ENCODE measurements around the gene GPAT2. TPM values are rescaled to one million over a fixed set of nuclear protein-coding genes. Genes with fewer than 3 reads are reported as not detected.
"Not testable (repeated sequence)": the region's sequence is repeated elsewhere in the genome, so short reads cannot be mapped to it uniquely, and the experiment has no call there.

Gene GPAT2
- total RNA-seq, 1 experiment from 2014 or later, result 9.1 TPM

DNA sequence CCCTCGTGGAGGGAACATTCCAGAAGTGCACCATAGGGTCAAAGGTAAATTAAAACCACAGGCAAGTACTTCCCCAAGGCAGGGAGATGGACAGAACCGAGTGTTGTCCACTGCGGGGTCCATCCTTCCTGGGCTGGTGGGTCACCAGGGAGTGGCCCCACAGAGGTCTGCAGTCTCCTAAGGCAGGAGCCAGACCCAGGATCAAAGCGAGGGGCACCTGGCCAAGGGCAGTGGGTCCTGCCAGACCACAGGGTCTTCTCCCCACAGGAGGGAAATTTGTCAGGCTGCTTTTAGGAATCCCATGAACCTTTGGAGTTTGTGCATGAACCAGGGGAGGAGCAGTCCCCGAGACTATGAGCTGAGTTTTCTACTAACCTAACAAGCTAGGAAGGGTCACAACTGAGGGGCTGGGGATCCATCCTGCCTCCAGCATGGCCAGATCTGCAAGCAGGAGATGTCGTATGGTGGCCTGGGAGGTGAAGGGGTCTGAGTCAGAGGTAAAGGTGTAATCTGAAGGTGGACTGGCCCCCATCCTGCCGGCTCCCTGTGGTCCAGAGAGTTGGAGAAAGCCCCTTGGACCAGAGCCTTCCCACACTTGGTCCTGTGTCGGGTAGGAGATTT, 26.6 kb upstream of the GPAT2 start:
- H3F3A ChIP-seq (ENCODE audit: insufficient read depth, low read depth); BruUV-seq (replicated peaks); H3K9me3 ChIP-seq (ENCODE audit: insufficient read depth, low read depth); DNase-seq; H3K27ac ChIP-seq; POLR2A ChIA-PET (ENCODE audit: unreplicated experiment); H3K9me2 ChIP-seq (ENCODE audit: insufficient read depth); H3K36me3 ChIP-seq (ENCODE audit: low read depth); H3K79me2 ChIP-seq (ENCODE audit: low read depth); CTCF ChIA-PET; H3K4me1 ChIP-seq (replicated peaks; ENCODE audit: insufficient read depth); H3K27me3 ChIP-seq (ENCODE audit: insufficient read depth, low read depth); H4K20me1 ChIP-seq (ENCODE audit: insufficient read depth); H2AFZ ChIP-seq; H3K4me2 ChIP-seq; intact Hi-C loops (cut with micrococcal nuclease; ENCODE audit: unreplicated experiment); H3K4me3 ChIP-seq: not testable (repeated sequence)

GRCh38 chr2:96060325-96060724, 25.6 kb upstream of the GPAT2 start:
- H3K9me3 ChIP-seq (ENCODE audit: insufficient read depth, low read depth); H4K20me1 ChIP-seq (ENCODE audit: insufficient read depth); H3K4me1 ChIP-seq (replicated peaks; ENCODE audit: insufficient read depth); H3K27me3 ChIP-seq (ENCODE audit: insufficient read depth, low read depth); H3K36me3 ChIP-seq (ENCODE audit: low read depth); CTCF ChIA-PET; H3K27ac ChIP-seq; H2AFZ ChIP-seq; H3F3A ChIP-seq (ENCODE audit: insufficient read depth, low read depth); intact Hi-C loops (cut with micrococcal nuclease; ENCODE audit: unreplicated experiment); H3K4me2 ChIP-seq; BruUV-seq (replicated peaks); H3K9me2 ChIP-seq (ENCODE audit: insufficient read depth); DNase-seq; POLR2A ChIA-PET (ENCODE audit: unreplicated experiment); H3K4me3 ChIP-seq; H3K79me2 ChIP-seq (ENCODE audit: low read depth): not testable (repeated sequence)

DNA sequence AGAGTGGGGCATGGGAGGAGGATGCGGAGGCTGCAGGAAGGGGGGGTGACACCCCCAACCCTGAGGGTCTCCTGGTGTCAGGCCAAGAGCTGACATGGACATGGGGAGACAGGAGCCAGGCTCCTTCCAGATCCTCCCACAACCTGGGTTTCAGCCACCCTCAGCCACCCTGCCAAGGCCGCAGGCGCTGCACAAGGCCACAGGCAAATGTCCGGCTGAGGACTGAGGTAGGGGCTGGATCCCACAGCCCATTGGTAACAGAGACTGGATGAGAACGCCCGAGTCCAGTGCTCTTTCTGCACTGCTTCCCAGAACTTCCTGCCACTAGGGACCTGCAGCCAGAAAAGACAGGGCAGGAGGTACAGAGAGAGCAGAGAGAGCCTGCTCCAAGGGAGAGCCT, 24.7 kb upstream of the GPAT2 start:
- H3F3A ChIP-seq (ENCODE audit: insufficient read depth, low read depth); H3K4me3 ChIP-seq; intact Hi-C loops (cut with micrococcal nuclease; ENCODE audit: unreplicated experiment); H3K36me3 ChIP-seq (ENCODE audit: low read depth); H3K9me3 ChIP-seq (ENCODE audit: insufficient read depth, low read depth); BruUV-seq (replicated peaks); H4K20me1 ChIP-seq (ENCODE audit: insufficient read depth); CTCF ChIA-PET; POLR2A ChIA-PET (ENCODE audit: unreplicated experiment); H3K9me2 ChIP-seq (ENCODE audit: insufficient read depth); H3K27ac ChIP-seq; H3K27me3 ChIP-seq (ENCODE audit: insufficient read depth, low read depth); H3K79me2 ChIP-seq (ENCODE audit: low read depth); DNase-seq; H3K4me2 ChIP-seq; H2AFZ ChIP-seq; H3K4me1 ChIP-seq (replicated peaks; ENCODE audit: insufficient read depth): not testable (repeated sequence)

DNA sequence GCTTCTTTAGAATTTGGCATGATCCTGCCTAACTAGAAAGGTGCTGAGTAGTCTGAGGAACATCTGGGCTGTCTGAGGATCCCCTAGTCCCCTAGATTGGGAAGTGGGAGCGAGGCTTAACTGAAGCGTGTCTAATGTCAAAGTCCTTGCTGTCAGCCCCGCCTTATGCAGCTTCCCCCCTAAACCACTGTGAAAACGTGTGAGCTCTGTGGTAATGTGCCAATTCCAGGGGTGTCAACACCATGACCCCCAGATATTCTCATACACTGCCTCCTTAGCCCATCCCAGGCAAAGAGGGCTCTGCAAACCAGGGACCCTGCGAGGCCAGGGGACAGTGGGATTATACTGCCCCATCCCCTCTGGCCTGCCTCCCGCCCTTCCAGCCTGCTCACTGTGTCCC, 21.1 kb upstream of the GPAT2 start:
- CTCF ChIA-PET; H3K9me2 ChIP-seq (ENCODE audit: insufficient read depth); H2AFZ ChIP-seq; H3K9me3 ChIP-seq (ENCODE audit: insufficient read depth, low read depth); BruUV-seq (replicated peaks); H3K36me3 ChIP-seq (ENCODE audit: low read depth); H3K79me2 ChIP-seq (ENCODE audit: low read depth); H3K27me3 ChIP-seq (ENCODE audit: insufficient read depth, low read depth); H3K27ac ChIP-seq; H3K4me1 ChIP-seq (replicated peaks; ENCODE audit: insufficient read depth); intact Hi-C loops (cut with micrococcal nuclease; ENCODE audit: unreplicated experiment); POLR2A ChIA-PET (ENCODE audit: unreplicated experiment); H3K4me2 ChIP-seq; H3K4me3 ChIP-seq; DNase-seq; H3F3A ChIP-seq (ENCODE audit: insufficient read depth, low read depth); H4K20me1 ChIP-seq (ENCODE audit: insufficient read depth): not testable (repeated sequence)

GRCh38 chr2:96054537-96054936, 19.8 kb upstream of the GPAT2 start:
- H3K4me3 ChIP-seq; H2AFZ ChIP-seq; DNase-seq; POLR2A ChIA-PET (ENCODE audit: unreplicated experiment); H3K36me3 ChIP-seq (ENCODE audit: low read depth); H3K9me2 ChIP-seq (ENCODE audit: insufficient read depth); H4K20me1 ChIP-seq (ENCODE audit: insufficient read depth); H3K4me1 ChIP-seq (replicated peaks; ENCODE audit: insufficient read depth); H3K27me3 ChIP-seq (ENCODE audit: insufficient read depth, low read depth); H3F3A ChIP-seq (ENCODE audit: insufficient read depth, low read depth); intact Hi-C loops (cut with micrococcal nuclease; ENCODE audit: unreplicated experiment); H3K9me3 ChIP-seq (ENCODE audit: insufficient read depth, low read depth); H3K4me2 ChIP-seq; H3K27ac ChIP-seq; H3K79me2 ChIP-seq (ENCODE audit: low read depth); BruUV-seq (replicated peaks); CTCF ChIA-PET: not testable (repeated sequence)

DNA sequence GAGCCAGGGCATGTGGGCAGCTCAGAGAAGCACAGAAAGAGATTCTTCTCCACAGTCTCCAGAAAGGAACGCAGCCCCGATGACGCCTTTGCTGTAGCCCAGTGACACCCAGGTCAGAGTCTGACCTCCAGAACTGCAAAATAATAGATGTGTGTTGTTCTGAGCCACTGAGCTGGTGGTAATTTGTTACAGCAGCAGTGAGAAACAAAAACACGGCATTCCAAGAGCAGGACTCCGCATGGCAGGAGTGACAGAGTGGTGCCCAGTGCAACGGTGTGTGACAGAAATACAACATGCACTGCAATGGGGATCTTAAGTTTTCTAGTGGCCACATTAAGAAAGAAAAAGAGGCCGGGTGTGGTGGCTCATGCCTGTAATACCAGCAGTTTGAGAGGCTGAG, 18.7 kb upstream of the GPAT2 start:
- H3K9me2 ChIP-seq (ENCODE audit: insufficient read depth); H4K20me1 ChIP-seq (ENCODE audit: insufficient read depth); BruUV-seq (replicated peaks); H3K27ac ChIP-seq; DNase-seq; H3K4me1 ChIP-seq (replicated peaks; ENCODE audit: insufficient read depth); H3K4me2 ChIP-seq; CTCF ChIA-PET; H3K4me3 ChIP-seq; intact Hi-C loops (cut with micrococcal nuclease; ENCODE audit: unreplicated experiment); H2AFZ ChIP-seq; H3K79me2 ChIP-seq (ENCODE audit: low read depth); POLR2A ChIA-PET (ENCODE audit: unreplicated experiment); H3K27me3 ChIP-seq (ENCODE audit: insufficient read depth, low read depth); H3F3A ChIP-seq (ENCODE audit: insufficient read depth, low read depth); H3K9me3 ChIP-seq (ENCODE audit: insufficient read depth, low read depth); H3K36me3 ChIP-seq (ENCODE audit: low read depth): not testable (repeated sequence)

GRCh38 chr2:96052632-96053031, 17.9 kb upstream of the GPAT2 start:
- CTCF ChIA-PET; BruUV-seq (replicated peaks); intact Hi-C loops (cut with micrococcal nuclease; ENCODE audit: unreplicated experiment): not testable (repeated sequence)

GRCh38 chr2:96049917-96050262, 15.2 kb upstream of the GPAT2 start:
- POLR2A ChIA-PET (ENCODE audit: unreplicated experiment), result not testable (repeated sequence)

More at GRCh38 chr2:96052632-96053031, 17.9 kb upstream of the GPAT2 start:
- H3K79me2 ChIP-seq (ENCODE audit: low read depth); H3F3A ChIP-seq (ENCODE audit: insufficient read depth, low read depth); H3K4me2 ChIP-seq; H2AFZ ChIP-seq; H3K36me3 ChIP-seq (ENCODE audit: low read depth); H3K9me3 ChIP-seq (ENCODE audit: insufficient read depth, low read depth); DNase-seq; H3K9me2 ChIP-seq (ENCODE audit: insufficient read depth); H3K4me1 ChIP-seq (replicated peaks; ENCODE audit: insufficient read depth); H3K27ac ChIP-seq; H4K20me1 ChIP-seq (ENCODE audit: insufficient read depth); H3K27me3 ChIP-seq (ENCODE audit: insufficient read depth, low read depth); POLR2A ChIA-PET (ENCODE audit: unreplicated experiment); H3K4me3 ChIP-seq: not testable (repeated sequence)

More at GRCh38 chr2:96049917-96050262, 15.2 kb upstream of the GPAT2 start:
- H3K9me3 ChIP-seq (ENCODE audit: insufficient read depth, low read depth); H3K79me2 ChIP-seq (ENCODE audit: low read depth); H3K4me2 ChIP-seq; H3K4me1 ChIP-seq (replicated peaks; ENCODE audit: insufficient read depth); intact Hi-C loops (cut with micrococcal nuclease; ENCODE audit: unreplicated experiment); H2AFZ ChIP-seq; BruUV-seq (replicated peaks); H3K4me3 ChIP-seq; H4K20me1 ChIP-seq (ENCODE audit: insufficient read depth); H3K36me3 ChIP-seq (ENCODE audit: low read depth); H3K27me3 ChIP-seq (ENCODE audit: insufficient read depth, low read depth); H3K9me2 ChIP-seq (ENCODE audit: insufficient read depth); H3F3A ChIP-seq (ENCODE audit: insufficient read depth, low read depth); CTCF ChIA-PET; DNase-seq; H3K27ac ChIP-seq: not testable (repeated sequence)
